ENCODE measurements around the gene CACNA2D1.
A peak's percentile ranks its signal among the peaks of the same experiment; 100 is the strongest.
"Not testable (repeated sequence)": the region's sequence is repeated elsewhere in the genome, so short reads cannot be mapped to it uniquely, and the experiment has no call there.

The CACNA2D1 gene

GRCh38 chr7:82434275-82435022 lies 9.1 kb downstream of the CACNA2D1 start:
- DNase-seq (ENCODE audit: low spot score) = no peak

GRCh38 chr7:82433507-82433906 lies 10.1 kb downstream of the CACNA2D1 start:
- no peak for DNase-seq (ENCODE audit: low spot score)

- not testable (repeated sequence) for DNase-seq (ENCODE audit: low spot score)
These were observed 10.8 kb downstream of the CACNA2D1 start for GRCh38 chr7:82432743-82433142.

- peak; percentile 25 for DNase-seq (ENCODE audit: low spot score)
These were observed 12.8 kb downstream of the CACNA2D1 start for GRCh38 chr7:82430500-82431465.

GRCh38 chr7:82429408-82429807 lies 14.2 kb downstream of the CACNA2D1 start:
- DNase-seq (ENCODE audit: low spot score) = no peak

- peak; percentile 35 for DNase-seq (ENCODE audit: low spot score)
These were observed 15.2 kb downstream of the CACNA2D1 start for GRCh38 chr7:82428186-82428961.

- no peak for DNase-seq (ENCODE audit: low spot score)
These were observed 20.1 kb downstream of the CACNA2D1 start for GRCh38 chr7:82423446-82423845.

GRCh38 chr7:82419200-82419599 lies 24.4 kb downstream of the CACNA2D1 start:
- DNase-seq (ENCODE audit: low spot score) = no peak

GRCh38 chr7:82417898-82418297 lies 25.7 kb downstream of the CACNA2D1 start:
- DNase-seq (ENCODE audit: low spot score) = no peak

- DNase-seq (ENCODE audit: low spot score) = no peak
These were observed 27.2 kb downstream of the CACNA2D1 start for GRCh38 chr7:82416402-82416801.

- DNase-seq (ENCODE audit: low spot score) = no peak
These were observed 29.2 kb downstream of the CACNA2D1 start for GRCh38 chr7:82414389-82414788.

- DNase-seq (ENCODE audit: low spot score) = no peak
These were observed 30.3 kb downstream of the CACNA2D1 start for GRCh38 chr7:82413237-82413636.

- no peak for DNase-seq (ENCODE audit: low spot score)
These were observed 31.8 kb downstream of the CACNA2D1 start for GRCh38 chr7:82411732-82412131.

GRCh38 chr7:82410461-82410860 lies 33.1 kb downstream of the CACNA2D1 start:
- DNase-seq (ENCODE audit: low spot score) = no peak

- no peak for DNase-seq (ENCODE audit: low spot score)
These were observed 36.6 kb downstream of the CACNA2D1 start for GRCh38 chr7:82406937-82407336.

GRCh38 chr7:82405301-82405700 lies 38.3 kb downstream of the CACNA2D1 start:
- DNase-seq (ENCODE audit: low spot score) = no peak

- DNase-seq (ENCODE audit: low spot score) = no peak
These were observed 38.9 kb downstream of the CACNA2D1 start for GRCh38 chr7:82404652-82405051.

- no peak for DNase-seq (ENCODE audit: low spot score)
These were observed 39.5 kb downstream of the CACNA2D1 start for GRCh38 chr7:82404094-82404493.

GRCh38 chr7:82397879-82398524 lies 45.6 kb downstream of the CACNA2D1 start:
- no peak for DNase-seq (ENCODE audit: low spot score)

- no peak for DNase-seq (ENCODE audit: low spot score)
These were observed 47.2 kb downstream of the CACNA2D1 start for GRCh38 chr7:82396343-82396742.

- no peak for DNase-seq (ENCODE audit: low spot score)
These were observed 48.4 kb downstream of the CACNA2D1 start for GRCh38 chr7:82395147-82395546.

- DNase-seq (ENCODE audit: low spot score) = no peak
These were observed 49.7 kb downstream of the CACNA2D1 start for GRCh38 chr7:82393840-82394220.
